NCI-H446 treated with DMSO at 0.1 percent for 48 hours (cell line): ENCODE measurements around the gene KLHL40.

Experiments used
- DNase-seq: peaks from one replicate; lab custom pipeline; 2025; lab: John Stamatoyannopoulos, UW

KLHL40 gene

DNA sequence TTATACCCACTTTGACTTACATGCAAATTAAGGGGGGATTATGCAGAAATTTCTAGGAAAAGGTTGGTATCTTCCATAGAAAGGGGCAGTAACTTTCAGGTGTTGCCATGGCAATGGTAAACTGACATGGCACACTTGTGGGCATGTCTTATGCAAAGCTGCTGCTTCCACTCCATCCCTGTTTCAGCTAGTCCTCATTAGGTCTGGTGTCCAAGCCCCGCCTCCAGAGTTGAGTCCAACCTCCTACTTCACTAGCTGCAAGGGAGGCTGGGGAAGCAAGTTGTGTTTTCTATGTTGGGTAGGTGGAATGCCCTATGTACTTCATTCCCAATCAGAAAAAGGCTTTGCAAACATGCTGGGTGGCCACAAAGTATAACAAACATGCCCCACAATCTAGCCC, 14.7 kb upstream of the KLHL40 start:
- no peak for DNase-seq

DNA sequence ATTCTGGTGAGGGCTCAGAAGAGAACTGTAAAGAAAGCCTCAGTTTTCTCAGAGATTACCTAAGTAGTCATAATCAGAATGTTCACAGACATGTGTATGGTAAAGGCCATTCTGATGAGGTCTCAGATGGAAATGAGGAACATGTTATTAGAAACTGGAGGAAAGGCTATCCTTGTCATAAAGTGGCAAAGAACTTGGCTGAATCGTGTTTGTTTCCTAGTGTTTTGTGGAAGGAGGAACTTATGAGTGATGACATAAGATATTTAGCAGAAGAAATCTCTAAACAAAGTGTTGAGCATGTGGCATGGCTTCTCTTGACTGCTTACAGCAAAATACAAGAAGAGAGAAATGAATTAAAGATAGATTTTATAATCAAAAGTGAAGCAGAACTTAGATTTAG, 12.8 kb upstream of the KLHL40 start:
- no peak for DNase-seq

DNA sequence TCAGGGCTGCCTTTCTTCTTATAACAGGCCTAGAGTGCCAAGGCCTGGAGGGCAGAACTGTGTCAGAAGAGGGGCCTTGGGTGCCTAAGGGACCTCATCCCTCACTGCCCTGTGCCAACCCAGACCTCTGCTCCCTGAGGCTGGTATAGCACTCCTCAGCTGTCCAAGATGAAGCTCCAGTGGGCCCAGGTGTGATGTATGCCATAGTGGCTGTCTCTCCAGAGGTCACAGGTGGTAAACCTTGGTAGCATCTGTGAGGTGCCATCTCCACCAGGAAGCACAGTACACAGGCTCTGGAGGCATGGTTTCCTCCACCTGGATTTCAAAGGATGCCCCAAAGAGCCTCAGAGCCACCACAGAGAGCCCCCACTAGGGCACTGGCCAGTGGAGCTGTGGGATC, 12.3 kb upstream of the KLHL40 start:
- no peak for DNase-seq

DNA sequence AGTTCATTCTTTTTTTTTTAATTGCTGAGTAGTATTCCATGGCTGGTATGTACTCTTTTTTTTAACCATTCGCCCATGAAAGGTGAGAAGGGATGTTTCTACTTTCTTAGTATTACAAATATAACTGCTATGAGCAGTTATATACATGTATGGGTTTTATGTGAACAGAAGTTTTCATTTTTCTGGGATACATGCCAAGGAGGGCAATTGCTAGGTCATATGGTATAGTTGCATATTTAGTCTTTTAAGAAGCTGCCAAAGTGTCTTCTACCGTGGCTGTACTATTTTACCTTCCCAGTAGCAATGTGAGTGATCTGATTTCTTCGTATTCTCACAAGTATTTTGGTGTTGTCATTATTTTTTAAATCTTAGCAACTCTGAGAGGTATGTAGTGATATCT, 11.2 kb upstream of the KLHL40 start:
- peak; percentile 70 for DNase-seq

DNA sequence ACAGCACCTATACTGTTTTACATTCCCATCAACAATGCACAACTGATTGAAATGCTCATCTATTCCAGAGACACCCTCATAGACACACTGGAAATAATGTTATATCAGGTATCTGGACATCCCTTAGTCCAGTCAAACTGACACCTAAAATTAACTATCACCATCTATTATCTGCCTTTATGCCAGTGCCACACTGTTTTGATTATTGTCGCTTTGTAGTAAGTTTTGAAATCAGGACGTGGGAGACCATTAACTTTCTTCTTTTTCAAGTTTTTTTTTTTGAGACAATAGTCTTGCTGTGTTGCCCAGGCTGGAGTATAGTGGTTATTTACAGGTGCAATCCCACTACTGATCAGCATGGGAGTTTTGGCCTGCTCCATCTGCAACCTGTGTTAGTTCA, 9.4 kb upstream of the KLHL40 start:
- DNase-seq: no peak

DNA sequence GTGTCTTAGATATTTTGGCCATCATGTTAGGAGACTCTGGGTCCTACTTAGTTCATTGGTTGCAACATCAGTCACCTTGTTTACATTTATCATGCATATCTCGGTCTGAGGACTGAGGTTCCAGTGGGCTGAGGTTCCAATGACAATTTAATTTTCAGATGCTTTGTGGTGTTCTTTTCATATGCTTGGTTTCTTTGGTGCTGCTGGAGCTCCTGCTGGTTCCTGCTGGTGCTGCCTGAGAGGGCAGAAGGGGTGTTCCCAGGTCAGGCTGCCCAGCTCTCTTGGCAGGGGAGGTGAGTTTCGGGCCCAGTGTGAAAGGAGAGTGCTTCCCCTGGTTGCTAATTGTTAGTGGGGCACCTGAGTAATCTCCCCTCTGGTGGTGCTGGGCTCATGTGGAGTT, 6.9 kb upstream of the KLHL40 start:
- DNase-seq: no peak

DNA sequence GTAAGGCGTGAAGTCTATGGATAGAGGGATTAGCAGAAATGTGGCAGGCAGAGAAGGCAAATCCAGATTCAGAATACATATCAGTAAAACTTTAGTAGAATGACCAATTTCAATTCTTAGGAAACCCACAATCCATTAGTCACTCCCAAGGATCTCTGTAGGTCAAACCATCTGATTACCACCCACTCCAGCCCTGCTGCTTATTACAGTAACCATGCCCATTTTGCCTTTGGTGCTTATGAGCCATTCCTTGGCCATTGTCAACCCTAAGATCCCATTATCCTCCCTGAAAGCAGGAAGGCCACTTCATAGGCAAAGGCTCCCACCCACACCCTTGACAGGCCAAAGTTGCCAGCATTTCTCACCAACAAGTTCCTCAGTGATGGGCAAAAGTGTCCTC, 5.1 kb upstream of the KLHL40 start:
- no peak for DNase-seq

DNA sequence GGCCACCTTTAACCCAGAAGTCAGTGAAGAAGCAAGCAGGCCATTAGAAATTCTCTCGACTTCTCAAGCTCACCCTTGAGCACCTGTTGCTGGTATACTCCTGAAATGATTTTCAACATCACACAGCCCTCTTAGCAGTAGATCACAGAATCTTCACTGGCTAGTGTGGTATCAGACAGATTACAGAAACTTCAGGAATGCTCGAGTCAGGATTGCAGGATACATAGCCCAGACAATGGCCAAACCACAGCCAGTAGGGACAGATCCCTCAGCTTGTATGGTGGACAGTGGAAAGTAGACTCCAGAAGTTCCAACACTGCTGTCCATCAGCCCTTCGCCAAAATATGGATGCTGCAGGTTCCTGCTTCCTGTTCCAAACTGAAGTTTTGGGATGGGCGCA, 4.5 kb upstream of the KLHL40 start:
- no peak for DNase-seq

DNA sequence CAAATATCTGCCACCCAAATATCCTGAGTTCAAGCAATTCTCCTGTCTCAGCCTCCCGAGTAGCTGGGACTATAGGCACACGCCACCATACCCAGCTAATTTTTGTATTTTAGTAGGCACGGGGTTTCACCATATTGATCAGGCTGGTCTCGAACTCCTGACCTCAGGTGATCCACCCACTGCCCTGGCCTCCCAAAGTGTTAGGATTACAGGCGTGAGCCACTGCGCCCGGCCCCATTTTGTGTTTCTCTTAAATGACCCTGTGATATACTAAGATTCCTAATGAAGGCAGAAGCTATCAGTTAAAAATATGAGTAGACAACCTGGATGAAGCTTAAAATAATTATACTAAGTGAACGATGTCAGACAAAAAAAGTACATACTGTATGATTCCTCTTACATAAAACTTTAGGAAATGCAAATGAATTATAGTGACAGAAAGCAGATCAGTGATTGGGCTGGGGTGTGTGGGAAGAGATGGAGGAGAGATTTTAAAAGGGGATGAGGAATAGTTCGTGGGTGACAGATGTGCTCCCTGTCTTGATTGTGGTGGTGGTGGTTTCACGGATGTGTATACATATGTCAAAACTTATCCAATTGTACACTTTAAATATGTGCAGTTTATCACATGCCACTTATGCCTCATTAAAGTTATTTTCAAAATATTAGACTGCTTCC, 3.8 kb upstream of the KLHL40 start:
- DNase-seq: no peak

DNA sequence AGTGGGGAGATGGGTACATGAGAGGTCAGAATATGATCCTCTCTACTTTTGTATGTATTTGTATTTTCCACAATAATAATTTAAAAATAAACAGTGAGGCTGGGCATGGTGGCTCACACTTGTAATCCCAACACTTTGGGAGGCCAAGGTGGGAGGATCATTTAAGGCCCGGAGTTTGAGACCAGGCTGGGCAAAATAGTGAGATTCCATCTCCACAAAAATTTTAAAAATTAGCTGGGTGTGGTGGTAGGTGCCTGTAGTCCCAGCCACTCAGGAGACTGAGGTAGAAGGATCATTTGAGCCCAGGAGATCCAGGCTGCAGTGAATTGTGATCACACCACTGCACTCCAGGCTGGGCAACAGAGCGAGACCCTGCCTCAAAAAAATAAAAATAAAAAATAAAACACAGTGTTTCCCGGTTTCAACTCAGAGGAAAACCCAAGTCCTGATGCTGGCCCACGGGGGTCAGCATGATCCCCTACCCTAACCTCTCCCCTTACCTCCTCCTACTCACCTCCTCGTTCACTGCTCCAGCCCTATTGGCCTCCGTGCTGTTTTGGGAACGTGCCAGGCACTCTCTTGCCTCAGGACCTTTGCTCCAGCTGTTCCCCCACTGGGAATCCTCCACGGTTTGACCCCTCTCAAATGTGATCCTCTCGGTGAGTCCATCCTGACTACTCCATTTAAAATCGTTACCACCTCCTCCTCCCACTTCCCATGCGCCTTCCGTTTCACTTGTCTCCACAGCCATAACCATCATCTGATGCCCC, 2.9 kb upstream of the KLHL40 start:
- no peak for DNase-seq

DNA sequence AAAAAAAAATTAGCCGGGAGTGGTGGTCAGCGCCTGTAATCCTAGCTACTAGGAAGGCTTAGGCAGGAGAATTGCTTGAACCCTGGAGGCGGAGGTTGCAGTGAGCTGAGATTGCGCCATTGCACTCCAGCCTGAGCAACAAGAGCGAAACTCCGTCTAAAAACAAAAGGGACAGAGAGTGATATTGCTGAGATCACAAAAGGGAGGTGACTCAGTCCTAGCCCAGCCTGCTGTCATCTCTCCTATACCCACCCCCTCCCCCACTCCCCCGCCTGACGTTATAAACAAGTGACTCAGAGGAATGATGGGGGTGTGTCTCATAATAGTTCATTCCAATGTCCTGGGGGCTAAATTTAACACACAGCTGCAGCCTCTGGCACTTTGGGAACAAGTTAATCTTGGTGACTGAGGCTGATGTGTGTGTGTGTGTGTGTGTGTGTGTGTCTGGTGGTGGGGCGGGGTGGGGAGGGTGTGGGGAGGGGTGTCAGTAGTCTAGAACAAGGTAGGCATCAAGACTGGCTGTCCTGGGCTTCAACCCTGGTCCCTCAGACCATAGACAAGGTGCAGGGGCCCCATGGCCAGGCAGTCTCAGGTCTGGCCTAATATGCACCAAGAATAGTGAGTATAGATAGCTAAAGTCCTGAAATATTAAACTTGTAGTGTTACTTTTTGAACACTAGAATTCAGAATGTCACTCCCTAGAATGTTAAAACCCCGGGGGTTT, 1.3 kb upstream of the KLHL40 start:
- no peak for DNase-seq

DNA sequence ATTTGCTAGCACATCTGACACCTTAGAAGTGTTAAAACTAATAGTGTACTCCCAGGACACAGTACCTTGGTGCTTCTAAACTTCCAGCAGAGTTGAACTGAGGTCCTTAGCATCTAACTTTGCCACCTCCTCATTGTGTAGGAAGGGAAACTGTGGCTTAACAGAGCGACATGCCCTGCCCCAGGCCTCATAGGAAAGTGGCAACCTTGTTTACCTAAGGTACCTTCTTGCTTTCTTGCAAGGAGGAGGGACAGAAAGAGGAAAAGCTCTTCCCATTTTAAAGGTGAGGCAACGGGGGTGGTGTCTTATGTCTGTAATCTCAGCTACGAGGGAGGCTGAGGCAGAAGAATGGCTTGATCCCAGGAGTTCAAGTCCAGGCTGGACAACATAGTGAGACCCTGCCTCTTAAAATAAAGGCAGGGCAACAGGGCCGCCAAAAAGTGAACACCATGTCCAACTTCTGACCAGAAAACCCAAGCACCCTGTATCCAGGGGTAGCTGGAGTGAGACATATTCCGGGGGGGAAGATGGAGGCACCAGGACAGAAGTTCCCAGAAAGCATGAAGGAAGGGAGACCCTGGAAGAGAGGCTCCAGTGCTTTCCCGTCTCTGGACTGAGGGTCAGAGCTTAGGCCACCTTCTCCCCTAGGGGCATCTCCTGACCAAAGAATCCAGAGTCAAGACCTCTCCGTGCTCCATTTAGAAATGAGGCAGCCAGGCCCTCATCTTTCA, 540 bp upstream of the KLHL40 start:
- DNase-seq: no peak

DNA sequence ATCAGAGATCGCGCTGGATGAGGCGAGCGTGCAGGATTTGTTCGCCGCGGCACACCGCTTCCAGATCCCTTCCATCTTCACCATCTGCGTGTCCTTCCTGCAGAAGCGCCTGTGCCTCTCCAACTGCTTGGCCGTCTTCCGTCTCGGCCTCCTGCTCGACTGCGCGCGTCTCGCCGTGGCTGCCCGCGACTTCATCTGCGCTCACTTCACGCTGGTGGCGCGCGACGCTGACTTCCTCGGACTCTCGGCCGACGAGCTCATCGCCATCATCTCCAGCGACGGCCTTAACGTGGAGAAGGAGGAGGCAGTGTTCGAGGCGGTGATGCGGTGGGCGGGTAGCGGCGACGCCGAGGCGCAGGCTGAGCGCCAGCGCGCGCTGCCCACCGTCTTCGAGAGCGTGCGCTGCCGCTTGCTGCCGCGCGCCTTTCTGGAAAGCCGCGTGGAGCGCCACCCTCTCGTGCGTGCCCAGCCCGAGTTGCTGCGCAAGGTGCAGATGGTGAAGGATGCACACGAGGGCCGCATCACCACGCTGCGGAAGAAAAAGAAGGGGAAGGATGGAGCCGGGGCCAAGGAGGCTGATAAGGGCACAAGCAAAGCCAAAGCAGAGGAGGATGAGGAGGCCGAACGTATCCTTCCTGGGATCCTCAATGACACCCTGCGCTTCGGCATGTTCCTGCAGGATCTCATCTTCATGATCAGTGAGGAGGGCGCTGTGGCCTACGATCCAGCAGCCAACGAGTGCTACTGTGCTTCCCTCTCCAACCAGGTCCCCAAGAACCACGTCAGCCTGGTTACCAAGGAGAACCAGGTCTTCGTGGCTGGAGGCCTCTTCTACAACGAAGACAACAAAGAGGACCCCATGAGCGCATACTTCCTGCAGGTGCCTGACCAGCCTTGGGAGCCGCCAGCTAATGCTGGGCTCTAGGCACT, 819 bp downstream of the KLHL40 start:
- no peak for DNase-seq

DNA sequence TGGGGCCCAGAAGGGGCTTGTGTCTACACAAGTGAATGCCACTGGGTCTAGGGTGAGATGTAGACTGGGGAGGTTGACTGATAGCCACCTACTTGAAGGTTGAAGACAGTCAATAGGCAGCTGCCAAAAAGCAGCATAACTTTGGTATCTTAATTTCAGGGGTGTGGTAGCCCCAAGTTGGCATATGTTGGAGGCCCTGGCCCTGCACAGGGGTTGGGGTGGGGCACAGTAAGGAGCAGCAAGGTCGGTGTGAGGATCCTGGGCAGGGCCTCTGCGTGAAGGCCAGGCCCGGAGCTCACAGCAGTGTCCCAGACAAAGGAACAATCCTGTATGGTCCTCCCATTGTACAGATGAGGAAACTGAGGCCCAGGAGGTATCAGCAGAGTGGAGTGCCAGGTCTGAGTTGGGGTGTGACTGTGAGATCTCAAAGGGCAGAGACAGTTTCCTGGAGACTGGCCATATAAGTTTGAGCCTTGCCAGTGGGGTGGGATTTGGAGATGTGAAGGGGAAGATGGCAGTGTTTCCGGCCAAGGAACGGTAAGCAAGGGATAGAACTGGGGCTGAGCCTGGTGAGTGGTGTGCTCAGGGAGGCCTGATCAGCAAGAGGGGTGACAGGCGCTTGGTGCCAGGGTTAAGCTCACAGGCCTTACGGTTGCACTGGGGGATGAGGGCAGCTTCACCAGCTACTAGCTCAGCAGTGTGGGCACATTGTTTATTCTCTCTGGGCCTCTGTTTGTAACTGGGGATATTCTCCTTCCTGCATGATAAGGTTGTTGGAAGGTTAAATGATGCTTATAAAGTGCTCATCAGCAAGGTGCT, 1.7 kb downstream of the KLHL40 start:
- no peak for DNase-seq

DNA sequence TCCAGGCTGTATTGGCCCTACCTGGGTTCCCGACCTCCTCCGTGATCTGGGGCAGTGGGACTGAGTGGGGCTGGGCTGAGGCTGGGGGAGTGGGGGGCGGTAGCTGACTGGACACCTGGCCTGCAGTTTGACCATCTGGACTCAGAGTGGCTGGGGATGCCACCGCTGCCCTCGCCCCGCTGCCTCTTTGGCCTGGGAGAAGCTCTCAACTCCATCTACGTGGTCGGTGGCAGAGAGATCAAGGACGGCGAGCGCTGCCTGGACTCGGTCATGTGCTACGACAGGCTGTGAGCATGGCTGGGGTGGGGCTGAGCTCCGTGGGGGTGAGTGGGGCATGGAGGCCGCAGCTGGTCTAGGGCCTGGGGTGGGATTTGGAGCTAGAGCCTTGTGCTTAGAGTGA, 2.7 kb downstream of the KLHL40 start:
- DNase-seq: no peak

DNA sequence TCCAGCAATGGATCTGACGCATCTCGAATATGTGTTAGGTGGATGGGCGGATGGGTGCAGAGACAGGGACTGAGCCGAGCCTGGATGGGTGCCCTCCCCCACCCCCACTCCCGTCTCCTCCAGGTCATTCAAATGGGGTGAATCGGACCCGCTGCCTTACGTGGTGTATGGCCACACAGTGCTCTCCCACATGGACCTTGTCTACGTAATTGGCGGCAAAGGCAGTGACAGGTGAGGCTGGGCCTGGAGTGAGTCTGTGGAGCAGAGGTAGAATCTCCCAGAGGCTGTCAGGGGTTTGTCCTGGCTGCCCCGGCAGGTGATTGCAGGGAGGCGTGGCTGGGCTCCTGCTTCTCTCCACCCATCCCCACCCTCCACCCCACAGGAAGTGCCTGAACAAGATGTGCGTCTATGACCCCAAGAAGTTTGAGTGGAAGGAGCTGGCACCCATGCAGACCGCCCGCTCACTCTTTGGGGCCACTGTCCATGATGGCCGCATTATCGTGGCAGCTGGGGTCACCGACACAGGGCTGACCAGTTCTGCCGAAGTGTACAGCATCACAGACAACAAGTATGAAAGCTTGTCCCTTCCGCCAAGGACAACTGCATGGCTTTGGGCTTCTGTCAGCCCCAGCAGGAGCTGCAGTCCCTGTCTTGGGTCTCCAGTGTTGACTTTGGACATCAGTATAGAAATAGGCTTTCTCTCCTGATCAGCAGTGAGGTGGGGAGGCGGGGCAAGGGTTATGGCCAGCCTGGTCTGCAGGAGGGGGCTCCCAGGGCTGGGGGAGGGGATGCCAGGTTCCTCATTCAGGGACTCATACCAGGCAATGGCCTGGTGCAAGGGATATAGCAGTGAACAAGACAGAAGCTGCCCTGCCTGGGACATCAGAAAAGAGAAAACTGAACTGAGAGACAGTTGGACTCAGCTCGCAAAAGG, 3.4 kb downstream of the KLHL40 start:
- DNase-seq: no peak

DNA sequence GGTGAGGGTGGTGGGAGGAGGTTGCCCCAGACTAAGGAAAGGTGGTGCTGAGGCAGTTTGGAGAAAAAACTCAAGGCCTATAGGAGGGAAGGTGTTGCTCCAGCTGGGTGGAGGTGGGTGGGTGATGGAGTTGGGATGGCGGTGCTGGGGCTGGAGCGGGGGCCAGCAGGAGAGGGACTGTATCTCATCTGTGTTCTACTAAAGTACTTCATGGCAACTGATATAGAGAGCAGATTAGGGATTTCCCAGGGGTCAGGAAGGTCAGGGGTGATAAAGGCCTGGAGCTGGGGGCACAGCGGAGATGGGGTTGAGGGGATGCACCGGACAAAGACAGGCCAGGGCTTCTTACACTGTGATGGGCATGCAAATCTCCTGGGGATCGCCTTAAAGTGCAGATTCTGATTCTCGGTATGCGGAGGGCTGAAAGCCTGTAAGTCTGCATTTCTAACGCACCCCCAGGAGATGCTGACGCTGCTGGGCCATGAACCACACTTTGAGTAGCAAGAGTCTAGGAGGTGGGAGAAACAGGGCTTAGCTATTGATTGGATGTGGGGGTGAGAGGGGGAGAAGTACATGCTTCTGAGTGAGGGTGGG, 4.2 kb downstream of the KLHL40 start:
- no peak for DNase-seq

DNA sequence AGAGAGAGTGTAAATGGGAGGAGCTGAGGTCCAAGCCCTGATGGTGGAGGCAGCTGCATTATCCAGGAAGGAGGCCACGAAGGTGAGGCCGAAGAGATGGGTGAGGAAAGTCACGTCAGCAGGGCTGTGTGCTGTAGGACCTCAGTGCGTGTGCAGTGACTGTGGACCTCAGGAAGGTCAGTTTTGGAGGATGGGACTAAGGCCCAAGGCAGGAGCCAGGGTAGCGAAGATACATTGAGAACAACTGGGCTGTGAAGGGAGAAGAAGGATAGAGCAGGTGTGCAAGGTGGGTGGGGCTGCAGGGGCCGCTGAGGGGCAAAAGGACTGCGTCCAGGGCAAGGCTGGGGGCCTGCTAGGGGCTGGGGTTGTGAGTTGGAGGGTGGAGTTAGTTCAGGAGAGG, 4.9 kb downstream of the KLHL40 start:
- DNase-seq: no peak
